ENCODE results near the gene MOK.

DNA sequence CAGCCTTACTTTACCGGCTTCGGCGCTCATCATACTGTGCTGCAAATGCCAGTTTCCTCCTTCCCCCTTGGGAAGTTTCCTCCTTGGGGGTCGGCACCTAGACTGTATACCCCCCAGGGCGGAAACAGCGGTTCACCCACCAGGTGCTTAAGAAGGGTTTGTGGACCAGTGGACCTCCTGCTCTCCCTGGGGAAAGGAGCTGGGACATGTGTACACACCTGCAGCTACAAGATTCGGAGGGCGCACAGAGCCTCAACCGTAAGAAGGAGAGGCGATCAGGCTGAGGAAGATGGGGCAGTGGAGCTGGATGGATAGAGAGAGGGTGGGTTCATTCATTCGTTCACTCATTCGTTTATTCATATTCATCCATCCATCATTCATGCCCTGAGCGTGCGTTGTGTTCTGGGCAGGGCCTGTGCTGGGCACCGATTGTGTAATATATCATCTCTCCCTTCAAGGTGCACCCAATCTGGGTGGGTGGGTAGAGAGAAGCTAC lies 13.9 kb upstream of the MOK start:
- TF ChIP-seq CTCF (conservative IDR thresholded peaks at IDR 0.05): no peak
- no peak for TF ChIP-seq ZFX (IDR thresholded peaks at IDR 0.05)

Data from C4-2B (cell line).